HG03159 (cell line): Measurements from ENCODE around the gene FKBP2.

Experiments
- ATAC-seq: cut with Tn5 transposase; IDR thresholded peaks from one replicate; pipeline ENCODE4 v1.9.1; 2021; ENCODE audit warnings: mild to moderate bottlenecking, moderate library complexity; ENCODE audit not compliant: unreplicated experiment

FKBP2 gene

DNA sequence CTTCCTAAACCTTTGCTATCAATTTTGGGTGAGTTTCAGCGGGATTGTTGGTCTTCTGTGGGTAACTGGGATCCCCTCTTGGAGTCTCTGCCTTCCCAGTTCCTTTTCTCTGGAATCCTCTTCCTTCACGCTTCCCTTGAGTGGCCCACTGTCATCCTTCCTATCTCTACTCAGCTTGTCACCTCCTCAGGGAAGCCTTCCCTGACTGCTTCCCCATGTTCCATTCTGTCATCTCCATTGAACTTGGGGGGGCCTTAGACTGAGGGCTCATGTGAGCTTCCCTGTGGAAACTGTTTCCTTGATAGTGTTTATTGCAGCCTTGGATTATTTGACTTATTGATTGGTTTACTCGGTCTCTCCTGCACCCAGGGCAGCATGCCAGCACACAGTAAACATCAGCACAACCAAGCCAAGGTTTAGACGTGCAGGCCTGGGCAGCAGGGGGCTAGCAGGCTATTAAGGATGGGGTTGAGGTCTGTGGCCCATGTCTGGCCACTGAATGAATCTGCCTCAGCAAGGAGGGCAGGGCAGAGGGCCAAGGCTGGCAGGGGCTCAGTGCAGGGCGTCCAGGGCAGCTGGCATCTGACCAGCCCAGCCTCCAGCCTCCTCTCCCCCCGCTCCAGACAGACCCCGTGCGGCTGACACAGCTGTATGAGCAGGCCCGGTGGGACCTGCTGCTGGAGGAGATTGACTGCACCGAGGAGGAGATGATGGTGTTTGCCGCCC is 22.1 kb upstream of the FKBP2 start:
- no peak for ATAC-seq

DNA sequence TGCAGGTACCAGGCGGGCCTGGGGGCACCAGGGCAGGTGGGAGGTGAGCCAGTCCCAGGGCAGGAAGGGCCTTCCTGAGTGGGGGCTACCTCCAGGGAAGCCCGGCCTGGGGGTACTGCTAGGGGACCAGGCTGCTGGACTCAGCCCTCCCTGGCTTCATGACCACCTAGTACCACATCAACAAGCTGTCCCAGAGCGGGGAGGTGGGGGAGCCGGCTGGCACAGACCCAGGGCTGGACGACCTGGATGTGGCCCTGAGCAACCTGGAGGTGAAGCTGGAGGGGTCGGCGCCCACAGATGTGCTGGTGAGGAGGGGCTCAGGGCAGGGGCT is 21.6 kb upstream of the FKBP2 start:
- no peak for ATAC-seq

DNA sequence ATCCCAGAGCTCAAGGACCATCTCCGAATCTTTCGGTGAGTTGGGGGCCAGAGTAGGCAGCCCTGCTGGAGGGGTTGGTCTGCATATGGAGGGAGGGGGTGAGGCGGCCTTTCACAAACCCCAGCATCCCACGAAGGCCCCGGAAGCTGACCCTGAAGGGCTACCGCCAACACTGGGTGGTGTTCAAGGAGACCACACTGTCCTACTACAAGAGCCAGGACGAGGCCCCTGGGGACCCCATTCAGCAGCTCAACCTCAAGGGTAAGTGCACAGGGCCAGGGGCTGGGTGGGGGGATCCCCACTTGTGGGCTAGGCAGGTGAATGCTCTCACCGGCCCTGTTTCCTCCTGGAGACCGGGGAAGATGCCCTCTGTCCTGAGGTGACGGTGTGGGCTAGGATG is 21.1 kb upstream of the FKBP2 start:
- no peak for ATAC-seq

DNA sequence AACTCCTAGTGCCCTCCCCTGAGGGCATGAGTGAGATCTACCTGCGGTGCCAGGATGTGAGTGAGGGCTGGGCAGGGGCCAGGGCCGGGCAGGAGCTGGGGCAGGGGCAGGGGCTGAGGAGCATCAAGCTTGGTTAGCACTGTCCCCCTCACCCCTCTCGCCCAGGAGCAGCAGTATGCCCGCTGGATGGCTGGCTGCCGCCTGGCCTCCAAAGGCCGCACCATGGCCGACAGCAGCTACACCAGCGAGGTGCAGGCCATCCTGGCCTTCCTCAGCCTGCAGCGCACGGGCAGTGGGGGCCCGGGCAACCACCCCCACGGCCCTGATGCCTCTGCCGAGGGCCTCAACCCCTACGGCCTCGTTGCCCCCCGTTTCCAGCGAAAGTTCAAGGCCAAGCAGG is 20.6 kb upstream of the FKBP2 start:
- no peak for ATAC-seq

DNA sequence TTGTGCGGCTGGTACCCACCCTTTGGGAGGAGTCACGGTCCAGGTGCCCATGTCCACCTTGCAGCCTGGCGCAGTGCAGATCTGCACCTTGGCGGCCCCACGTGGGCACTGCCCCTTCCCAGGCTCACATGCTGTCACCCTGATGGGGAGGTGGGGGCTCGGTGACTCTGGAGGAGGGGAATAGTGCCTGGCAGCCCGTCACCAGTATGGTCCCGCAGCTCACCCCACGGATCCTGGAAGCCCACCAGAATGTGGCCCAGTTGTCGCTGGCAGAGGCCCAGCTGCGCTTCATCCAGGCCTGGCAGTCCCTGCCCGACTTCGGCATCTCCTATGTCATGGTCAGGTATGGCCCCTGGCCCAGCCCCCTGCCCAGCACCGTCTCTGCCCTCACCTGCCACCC is 20.1 kb upstream of the FKBP2 start:
- no peak for ATAC-seq

DNA sequence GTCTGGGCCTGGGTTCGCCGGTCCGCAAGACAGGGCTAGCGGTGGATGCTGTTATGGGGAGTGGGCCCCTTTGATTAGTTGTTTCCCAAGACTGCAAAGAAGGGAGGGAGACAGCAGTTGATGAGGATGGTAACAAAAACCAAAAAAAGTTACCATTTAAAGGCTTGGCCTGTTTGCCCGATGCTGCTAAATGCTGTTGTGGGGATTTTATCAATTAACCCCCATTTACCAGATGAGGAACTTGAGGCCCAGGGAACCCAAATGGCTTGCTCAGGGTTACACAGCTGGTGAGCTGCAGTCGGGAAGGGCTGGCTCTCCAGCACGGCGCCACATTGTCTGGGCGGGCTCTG is 18.3 kb upstream of the FKBP2 start:
- no peak for ATAC-seq

DNA sequence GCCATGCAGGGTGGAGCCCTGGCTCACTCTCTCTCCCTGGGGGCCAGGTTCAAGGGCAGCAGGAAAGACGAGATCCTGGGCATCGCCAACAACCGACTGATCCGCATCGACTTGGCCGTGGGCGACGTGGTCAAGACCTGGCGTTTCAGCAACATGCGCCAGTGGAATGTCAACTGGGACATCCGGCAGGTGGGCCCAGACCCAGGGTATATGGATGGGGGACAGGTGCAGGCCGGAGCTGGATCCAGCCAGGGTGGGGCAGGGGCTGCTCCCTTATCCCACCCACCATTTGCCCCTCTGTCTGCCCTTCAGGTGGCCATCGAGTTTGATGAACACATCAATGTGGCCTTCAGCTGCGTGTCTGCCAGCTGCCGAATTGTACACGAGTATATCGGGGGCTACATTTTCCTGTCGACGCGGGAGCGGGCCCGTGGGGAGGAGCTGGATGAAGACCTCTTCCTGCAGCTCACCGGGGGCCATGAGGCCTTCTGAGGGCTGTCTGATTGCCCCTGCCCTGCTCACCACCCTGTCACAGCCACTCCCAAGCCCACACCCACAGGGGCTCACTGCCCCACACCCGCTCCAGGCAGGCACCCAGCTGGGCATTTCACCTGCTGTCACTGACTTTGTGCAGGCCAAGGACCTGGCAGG is 17.8 kb upstream of the FKBP2 start:
- no peak for ATAC-seq

DNA sequence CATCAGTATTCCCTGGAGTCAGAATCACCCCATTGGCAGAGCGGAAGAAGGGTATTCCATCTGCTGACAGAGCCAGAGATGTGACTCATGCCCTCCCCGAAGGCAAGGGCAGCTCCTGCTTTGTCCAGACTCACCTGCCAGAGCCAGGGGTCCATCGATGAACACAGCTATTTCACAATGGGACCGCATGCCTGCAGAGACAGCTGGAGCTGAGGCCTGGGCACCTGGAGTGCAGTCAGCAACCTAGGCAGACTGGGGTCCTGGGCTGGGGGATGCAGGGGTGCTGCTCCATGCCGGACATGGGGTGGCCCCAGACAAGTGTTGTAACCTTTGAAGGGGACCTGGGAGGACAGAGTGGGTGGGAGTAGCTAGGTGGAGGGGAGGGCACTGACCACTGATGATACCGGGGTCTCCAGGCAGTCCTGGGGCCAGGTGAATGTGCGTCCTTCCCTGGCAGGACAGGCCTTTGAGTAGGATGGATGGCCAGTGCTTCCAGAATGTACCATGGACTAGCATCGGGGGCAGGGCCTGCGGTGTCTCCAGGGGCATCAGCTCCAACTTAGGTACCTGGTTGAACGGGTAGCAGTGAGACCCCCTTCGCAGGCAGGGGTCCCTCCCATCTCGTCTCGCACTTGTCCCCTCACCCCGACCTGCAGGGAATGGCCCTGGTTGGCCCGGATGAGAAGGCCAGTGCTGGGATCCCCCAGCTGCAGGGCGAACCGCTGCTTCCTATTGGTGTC is 16.6 kb upstream of the FKBP2 start:
- ATAC-seq: no peak

DNA sequence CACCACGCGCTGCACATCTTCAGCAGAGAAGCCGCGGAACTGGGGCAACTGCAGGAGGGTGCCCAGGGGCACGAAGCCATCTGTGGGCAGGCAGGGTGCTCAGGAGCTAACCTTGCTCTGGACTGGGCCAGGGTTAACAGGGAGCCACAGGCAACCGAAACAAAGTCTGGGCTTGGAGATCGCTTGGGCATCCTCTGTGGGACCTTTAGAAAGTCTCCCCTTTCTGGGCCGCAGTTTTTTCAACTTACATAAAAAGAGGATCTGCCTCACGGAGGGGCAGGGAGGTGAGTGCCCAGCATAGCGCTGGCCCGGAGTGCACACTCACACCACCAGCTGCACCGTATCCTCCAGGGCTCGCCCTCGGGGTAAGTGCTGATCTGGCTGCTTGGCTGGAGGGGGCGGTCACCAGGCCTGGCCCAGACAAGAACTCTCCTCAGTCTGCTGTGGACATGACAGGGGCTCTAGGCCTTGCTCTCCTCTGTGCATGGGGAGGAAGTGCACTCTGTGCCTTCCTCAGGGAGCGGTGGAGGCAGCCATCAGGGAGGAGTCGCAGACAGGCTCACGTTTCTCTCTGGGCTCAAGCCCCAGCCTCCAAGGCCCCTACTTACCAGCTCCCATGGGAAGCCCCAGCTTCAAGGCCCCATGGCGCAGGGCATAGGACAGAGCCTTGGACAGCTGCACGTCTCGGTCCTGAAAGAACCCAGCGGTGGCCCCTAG is 15.8 kb upstream of the FKBP2 start:
- no peak for ATAC-seq

DNA sequence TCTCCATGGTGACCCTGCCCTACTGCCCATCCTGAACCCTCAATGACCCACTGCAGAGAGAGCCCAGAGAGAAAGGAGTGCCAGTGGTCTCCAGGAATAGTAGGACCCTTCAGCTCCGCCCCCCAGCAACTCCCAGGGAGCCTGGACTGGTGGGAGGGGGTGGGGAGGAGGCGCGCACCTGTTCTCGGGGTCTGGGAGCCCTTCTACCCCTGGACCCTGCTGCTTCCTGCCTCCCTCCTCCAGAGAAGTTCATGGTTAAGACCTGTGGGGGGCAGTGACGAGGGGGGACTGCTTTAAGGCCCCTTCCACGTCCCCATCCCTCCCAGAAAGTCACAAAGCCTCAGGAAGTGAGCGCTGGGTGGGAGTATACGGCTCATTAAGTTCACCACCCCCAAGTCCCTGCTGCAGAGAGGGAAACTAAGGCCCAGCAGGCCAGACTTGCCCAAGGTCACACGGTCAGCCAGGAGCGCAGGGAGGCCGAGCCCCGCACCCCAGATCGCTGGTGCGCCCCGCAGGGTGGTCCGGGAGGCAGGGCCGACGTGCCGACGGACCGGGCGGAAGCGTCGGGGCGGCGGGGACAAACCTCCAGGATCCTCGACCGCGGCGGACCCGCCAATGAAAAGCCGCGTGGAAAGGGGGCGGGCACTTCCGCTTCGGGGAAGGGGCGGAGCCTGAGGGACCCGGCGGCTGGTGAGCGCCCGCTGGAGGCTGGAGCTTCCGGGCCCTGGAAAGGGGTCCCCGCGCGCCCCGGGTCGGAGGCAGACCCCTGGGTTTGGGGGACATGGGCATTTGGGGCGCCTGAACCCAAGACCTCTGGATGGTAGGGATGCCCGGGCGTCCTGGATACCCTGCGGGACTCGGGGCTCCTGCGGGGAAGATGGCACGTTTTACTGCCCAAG is 15.0 kb upstream of the FKBP2 start, which contains the start of the genes NUDT22 and TRPT1:
Gene NUDT22, plus strand, starts transcription at position 667 of the 899 bp plus-strand sequence. CDS start 379 bp downstream, outside the sequence.
Gene TRPT1, minus strand, starts transcription at position 579 of the 899 bp plus-strand sequence. Its CDS starts 326 bp downstream, at position 253.
- ATAC-seq: peak; percentile 51

DNA sequence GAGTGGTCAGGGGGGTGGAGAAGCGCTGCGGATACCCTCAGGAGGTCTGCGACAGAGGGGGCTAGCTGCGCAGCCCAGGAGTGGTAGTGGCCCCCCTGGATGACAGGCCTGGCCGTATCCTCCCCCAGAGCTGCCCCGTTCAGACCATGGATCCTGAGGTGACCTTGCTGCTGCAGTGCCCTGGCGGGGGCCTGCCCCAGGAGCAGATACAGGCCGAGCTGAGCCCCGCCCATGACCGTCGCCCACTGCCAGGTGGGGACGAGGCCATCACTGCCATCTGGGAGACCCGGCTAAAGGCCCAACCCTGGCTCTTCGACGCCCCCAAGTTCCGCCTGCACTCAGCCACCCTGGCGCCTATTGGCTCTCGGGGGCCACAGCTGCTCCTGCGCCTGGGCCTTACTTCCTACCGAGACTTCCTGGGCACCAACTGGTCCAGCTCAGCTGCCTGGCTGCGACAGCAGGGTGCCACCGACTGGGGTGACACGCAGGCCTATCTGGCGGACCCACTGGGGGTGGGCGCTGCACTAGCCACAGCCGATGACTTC is 14.3 kb upstream of the FKBP2 start:
- ATAC-seq: peak; percentile 29

DNA sequence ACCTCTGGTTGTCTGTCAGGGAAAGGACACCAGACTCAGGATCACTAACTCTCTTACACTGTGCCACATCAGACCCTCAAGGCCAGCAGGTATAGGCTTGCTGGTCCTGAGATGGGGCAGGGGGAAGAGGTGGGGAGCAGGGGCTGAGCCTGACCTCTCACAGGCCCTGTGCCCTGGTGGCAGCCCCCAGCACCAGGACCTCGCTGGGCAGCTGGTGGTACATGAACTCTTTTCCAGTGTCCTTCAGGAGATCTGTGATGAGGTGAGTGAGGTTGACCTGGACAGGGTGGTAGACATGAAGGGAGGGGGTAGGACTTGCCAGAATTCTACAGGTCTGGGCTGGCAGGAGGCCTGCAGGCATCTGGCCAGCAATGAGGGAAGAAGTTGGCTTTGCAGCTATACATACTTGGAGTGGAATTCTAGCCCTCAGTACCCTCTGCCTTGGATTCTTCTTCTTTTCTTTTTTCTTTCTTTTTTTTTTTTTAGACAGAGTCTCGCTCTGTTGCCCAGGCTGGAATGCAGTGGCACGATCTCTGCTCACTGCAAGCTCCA is 13.4 kb upstream of the FKBP2 start:
- ATAC-seq: no peak

DNA sequence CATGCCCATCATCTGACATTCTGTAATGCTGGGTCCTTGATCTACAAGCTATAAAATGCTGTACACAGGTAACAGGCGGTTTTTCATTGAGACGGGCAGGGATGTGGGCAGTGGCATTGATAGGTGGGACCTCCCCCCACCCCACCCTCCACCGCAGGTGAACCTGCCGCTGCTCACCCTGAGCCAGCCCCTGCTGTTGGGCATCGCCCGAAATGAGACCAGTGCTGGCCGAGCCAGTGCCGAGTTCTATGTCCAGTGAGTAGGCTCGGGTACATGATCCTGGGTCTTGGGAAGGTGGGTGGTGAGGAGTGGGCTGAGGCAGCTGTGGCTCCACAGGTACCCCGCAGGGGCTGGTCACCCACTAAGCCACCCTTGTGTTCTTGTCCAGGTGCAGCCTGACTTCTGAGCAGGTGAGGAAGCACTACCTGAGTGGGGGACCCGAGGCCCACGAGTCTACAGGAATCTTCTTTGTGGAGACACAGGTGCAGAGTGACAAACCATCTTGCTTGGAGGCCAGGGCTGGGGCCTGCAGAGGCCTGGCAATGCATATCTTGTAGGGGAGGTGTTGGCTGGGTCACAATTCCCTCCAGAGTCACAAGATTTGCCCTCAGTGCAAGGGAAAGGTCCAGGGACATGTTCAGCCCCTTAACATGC is 11.7 kb upstream of the FKBP2 start:
- ATAC-seq: no peak

DNA sequence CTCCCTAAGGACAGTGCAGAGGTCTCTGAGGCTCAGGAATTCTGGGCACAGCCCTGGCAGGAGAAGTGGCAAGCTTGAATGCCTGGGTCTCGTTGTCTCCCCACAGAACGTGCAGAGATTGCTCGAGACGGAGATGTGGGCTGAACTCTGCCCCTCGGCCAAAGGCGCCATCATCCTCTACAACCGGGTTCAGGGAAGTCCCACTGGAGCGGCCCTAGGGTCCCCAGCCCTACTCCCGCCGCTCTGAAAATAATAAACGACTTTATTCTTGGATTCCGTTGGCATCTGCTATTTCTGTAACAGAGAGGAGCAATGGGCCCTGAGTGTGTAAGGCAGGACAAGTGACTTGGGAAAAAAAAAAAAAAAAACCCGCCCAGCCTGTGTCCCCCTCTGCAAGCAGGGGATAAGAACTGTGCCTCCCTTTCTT is 11.1 kb upstream of the FKBP2 start:
- ATAC-seq: no peak

DNA sequence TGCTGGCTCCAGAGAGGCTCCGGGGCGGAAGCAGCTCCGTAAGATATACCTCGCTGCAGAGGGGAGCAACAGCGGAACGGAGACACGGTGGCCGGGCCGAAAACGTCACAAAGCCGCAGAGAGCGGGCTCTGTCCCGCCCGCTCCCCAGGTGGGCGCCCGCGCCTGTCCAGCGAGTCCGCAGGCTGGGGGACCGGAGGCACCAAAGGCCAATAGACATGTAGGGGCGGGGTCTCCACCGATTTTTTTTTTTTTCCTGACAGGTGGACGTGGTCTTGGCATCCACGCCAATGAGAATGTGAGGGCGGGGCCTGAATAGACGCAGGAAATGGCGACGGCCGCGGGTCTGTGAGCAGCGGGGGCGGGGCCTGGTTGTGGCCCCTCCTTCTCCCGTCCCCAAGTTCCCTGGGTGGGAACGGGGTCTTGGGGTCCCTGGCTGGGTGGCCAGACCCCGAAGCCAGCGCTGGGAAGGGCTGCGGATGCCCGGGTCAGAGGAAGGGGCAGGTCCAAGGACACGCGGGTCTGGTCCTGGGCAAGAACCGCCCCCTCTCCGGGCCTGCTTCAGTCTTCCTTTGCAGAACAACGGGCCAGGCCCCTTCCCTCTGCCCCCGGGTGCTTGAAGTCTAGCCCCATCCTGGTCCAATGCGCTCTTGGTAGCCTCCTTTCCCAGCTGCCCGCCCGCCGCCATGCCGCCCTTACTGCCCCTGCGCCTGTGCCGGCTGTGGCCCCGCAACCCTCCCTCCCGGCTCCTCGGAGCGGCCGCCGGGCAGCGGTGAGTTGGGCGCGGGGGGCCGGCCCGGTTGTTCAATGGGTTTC is 10.5 kb upstream of the FKBP2 start, which contains the start of gene DNAJC4:
Gene DNAJC4, plus strand, starts transcription at position 378 of the 814 bp plus-strand sequence. Its CDS starts 307 bp downstream, at position 685.
- ATAC-seq: peak; percentile 33

DNA sequence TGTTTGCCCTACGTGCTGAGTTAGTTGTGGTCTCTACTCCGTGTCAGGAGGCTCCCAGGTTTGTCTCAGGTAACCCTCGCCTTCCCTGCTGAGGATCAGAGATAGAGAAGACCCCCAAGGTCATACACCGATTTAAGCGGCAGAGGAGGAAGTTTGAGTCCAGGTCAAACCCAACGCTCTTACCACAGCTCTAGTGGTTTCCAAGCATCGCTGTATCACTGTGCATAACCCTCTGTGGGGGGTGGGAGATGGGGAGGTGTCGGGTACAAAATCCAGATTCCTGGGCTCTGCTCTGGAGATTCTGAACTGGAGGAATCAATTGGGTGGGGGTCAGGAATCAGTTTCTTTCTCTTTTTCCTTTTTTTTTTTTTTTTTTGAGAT is 9.9 kb upstream of the FKBP2 start:
- no peak for ATAC-seq

DNA sequence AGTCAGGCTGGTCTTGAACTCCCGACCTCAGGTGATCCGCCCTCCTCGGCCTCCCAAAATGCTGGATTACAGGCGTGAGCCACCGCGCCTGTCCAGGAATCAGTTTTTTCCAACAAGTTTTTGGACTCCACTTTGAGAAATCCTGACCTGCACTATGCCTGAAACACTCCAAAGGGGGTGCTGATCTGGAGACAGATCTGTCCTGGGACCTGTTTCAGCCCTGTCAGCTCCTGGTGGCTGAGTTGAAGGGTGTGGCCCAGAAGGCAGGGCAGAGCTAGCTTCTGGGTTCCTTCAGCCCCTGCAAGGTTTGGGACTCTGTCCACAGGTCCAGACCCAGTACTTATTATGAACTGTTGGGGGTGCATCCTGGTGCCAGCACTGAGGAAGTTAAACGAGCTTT is 9.3 kb upstream of the FKBP2 start:
- no peak for ATAC-seq
